ENCODE data around the gene FARS2.

The FARS2 gene

DNA sequence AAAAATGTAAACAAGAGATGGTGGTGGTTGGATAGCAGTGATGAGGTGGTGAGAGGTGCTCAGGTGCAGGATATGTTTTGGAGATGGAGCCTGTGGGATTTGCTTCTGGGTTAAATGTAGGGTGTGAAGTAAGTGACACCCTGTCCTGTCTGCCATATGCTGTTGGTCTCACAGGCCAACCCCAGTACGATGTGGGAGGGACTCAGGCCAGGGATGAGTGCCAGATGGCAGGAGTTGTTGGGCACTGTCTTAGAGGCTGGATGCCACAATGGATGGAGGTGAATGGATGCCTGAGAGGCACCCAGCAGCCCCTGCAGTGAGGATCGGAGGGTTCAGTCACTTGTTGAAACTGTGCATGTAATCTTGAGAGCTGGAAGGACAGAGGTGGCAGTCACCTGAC, 486.1 kb downstream of the FARS2 start:
- DNase-seq = no peak

DNA sequence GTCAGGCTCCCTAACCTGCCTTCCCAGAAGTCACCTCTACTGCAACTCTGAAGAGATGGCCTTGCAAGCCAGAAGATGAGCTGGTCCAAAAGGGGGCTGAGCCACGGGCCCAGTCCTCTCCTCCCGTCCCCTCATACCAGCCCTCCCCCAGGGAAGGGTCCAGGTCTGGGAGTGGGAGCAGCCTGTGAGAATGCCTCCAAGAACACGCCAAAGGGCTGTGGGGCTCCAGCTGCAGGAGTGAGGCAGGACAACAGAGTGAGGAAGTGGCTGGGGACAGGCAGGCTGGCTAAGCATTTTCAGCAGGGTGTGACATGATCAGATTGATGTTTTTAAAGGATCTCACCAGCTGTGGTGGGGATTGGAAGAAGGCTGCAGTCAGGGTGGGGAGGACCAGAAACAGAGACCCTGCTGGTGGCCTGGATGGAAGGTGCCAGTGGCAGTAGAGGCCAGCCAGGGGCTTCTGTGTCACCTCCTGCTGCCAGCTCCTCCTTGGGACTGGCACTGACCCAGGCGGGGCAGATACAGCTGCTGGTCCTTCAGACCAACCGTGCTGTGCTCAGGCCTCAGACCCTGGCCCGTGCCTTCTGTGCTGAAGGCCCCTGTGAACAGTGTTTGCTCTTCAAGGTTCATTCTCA, 487.8 kb downstream of the FARS2 start:
- no peak for DNase-seq

DNA sequence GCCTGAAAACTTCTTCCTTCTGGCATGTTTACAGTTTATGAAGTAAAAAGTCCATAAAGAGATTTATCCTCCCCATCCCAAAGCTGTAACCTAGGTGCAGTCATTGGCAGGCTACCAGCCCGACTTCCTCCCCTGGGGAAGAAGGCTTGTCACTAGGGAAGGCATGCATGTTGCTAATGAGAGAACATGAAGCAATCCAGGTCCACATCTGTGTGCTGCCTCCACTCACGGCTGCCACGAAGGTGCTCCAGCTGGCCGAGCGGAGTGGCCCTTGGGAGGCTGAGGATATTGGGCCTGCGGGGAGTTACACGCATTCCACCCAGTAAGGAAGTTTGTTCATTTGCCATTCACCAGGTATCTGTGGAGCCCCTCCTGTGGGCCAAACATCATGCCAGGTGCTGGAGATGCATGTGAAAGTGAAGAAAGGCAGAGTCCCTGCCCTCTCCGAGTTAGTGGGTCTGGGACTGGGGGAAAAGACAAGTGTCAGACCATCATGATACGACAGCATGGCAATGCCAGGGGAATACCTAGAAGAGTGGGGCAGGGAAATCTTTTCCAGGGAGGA, 488.4 kb downstream of the FARS2 start:
- DNase-seq = no peak

- DNase-seq = no peak
These were observed 490.4 kb downstream of the FARS2 start for GRCh38 chr6:5751525-5752390.

DNA sequence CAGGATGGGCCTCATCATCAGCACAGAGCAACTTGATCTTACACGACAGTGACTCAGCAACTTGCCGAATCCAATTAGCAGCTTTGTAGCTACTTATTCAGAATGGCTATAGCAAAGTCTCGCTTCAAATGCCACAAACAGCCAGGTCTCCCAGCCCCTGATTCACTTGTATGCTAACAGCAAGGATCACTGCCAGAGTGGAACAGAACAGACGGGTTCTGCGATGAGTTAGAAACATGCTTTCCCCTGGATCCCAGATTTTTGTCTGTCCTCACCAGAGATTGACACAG, 491.0 kb downstream of the FARS2 start:
- no peak for DNase-seq

- DNase-seq = no peak
These were observed 491.9 kb downstream of the FARS2 start for GRCh38 chr6:5753209-5753608.

DNA sequence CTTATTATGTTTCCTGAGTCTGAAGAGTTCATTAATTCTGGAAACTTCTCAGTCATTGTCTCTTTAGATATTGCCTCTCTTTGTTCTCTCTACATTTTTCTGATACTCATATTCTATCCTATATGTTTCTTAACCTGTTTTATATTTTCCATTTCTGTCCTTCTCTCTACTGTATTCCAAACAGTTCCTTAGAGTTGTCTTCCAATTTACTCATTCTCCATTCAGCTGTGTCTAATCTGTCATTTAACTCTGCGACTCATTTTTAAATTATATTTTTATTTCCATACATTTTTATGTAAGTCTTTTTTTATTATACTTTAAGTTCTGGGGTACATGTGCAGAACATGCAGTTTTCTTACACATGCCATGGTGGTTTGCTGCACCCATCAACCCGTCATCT, 493.6 kb downstream of the FARS2 start:
- no peak for DNase-seq

DNA sequence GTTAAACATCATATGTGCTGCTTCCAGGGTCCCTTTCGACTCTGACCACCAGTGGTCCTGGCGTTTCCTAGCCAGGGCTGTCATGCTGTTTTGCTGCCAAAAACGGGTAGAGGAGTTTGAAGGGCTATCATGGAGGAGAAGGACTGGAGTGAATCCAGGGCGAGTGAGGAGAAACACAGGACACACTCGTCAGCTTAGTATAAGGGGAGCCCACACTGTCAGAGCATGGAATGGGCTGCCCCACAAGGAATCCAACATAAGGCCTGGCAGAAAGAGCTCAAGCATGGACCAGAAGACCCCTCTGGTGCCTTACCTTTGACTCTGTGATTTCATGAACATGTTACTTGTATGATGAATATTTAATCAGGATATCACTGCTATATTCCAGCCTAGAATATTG, 498.3 kb downstream of the FARS2 start:
- no peak for DNase-seq

DNA sequence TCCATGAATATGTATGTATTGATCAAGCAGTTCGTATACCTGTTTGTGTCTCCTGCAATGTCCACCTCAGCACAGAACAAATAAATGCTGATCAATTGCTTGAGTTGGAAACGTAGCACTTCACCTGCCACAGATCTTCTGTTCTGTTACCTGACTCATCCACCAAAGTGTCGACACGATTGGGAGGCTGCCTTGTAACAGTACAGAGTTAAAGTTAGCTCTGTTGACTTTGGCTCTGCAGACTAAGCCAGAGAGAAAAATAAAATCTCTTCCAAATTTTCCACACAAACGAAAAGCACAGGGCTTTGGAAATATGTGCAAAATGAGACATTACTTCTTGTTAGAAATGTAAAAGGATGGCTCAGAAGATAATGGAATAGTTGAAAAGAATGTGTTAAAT, 500.1 kb downstream of the FARS2 start:
- DNase-seq = no peak

DNA sequence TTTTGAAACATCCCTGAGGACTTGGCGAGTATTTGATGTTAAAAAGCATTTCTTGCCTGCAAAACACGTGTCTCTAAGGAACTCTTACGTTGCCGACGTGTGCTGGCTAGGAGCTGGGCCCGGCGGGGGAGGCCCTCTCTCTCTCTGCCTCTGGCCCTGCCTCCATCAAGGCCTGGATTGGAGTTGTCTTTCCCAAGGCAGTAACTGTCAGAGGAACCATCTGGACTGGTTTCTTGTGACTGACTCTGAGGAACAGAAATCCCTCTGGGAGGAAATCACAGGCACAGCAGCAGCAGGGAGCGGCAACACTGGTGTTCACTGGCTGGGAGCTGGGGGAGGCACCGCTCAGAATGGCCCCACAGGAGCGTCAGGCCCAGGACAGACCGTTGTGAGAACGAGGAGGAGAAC, 501.3 kb downstream of the FARS2 start:
- no peak for DNase-seq

DNA sequence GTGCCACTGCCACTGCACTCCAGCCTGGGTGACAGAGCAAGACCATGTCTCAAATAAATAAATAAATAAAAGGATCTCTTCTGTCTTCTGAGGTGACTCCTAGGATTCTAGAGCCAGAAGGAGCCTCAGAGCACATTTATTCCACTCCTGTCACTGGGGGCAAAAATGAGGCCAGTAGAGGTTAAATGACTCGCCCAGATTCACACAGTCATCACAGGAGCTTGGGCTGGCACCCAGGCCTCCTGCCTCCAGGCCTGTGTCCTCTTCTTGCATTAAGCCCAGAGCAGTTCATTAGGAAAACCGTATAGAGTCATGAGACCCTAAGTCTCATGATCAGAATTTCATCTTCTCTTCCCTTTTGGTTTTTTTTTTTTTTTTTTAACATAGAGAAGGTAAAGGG, 502.1 kb downstream of the FARS2 start:
- DNase-seq = no peak

DNA sequence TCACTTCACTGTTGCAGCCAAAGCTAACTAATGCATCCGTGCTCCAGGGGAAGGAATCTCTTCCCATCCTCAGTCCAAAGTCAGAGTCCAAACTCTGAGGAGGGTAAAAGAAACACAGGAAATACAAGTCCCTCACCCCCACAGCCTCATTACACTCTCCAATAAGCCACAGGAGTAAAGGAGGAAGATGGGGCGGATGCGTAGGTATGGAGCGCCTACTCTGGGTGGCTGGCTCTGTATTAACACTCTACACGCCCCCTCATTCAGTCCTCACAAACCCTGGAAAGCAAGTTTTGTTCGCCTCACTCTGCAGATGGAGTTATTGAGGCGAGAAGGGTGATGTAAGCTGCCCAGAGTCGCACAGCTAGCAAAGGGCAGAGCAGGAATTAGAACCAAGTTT, 502.6 kb downstream of the FARS2 start:
- no peak for DNase-seq

GRCh38 chr6:5764401-5764955, 503.2 kb downstream of the FARS2 start:
- no peak for DNase-seq

GRCh38 chr6:5765141-5765760, 503.9 kb downstream of the FARS2 start:
- DNase-seq = no peak

GRCh38 chr6:5766260-5766659, 504.9 kb downstream of the FARS2 start:
- DNase-seq = no peak

DNA sequence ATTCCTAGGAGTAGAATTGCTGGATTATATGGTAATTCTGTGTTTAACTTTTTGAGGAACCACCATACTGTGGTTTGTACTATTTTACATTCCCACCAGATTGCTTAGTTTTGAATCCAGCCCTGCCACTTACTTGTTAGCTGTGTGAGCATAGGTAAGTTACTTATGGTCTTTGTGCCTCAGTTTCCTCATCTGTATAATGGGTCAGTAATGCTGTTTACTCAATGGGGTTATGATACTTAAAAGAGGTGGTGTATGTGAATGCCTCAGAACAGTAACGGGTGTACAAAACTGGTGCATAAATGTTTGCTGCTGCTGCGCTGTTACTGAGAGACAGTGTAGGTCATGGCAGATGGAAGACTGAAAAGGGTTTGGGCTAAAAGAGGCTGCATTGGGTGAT, 506.2 kb downstream of the FARS2 start:
- no peak for DNase-seq

- DNase-seq = no peak
These were observed 509.9 kb downstream of the FARS2 start for GRCh38 chr6:5771211-5771610.

GRCh38 chr6:5771759-5772390, 510.6 kb downstream of the FARS2 start:
- DNase-seq = no peak

DNA sequence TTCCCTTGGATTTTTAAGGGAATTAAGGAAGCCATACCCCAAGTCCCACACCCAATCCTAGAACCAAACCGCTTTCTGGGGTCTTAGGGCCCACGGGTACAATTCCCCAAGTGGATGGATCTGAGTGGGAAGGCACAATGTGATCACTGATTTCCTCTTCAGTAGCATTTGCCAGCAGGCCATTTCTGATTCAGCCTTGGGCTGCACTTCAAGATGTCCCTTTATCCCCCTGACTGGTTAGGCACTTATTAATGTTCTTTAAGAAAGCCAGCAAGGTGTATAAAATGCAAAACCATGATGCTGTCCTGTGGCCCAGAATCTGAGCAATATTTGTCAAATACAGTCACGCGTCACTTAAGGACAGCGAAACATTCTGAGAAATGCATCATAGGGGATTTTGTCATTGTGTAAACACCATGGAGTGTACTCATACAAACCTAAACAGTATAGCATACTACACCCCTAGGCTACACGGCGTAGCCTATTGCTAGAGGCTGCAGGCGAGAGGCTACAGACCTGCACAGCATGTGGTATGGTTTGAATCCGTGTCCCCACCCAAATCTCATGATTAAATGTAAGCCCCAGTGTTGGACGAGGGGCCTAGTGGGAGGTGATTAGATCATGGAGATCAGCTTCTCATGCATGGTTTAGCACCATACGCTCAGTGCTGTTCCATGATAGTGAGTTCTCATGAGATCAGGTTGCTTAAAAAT, 511.3 kb downstream of the FARS2 start:
- no peak for DNase-seq

GRCh38 chr6:5776104-5776503, 514.8 kb downstream of the FARS2 start:
- DNase-seq = no peak

DNA sequence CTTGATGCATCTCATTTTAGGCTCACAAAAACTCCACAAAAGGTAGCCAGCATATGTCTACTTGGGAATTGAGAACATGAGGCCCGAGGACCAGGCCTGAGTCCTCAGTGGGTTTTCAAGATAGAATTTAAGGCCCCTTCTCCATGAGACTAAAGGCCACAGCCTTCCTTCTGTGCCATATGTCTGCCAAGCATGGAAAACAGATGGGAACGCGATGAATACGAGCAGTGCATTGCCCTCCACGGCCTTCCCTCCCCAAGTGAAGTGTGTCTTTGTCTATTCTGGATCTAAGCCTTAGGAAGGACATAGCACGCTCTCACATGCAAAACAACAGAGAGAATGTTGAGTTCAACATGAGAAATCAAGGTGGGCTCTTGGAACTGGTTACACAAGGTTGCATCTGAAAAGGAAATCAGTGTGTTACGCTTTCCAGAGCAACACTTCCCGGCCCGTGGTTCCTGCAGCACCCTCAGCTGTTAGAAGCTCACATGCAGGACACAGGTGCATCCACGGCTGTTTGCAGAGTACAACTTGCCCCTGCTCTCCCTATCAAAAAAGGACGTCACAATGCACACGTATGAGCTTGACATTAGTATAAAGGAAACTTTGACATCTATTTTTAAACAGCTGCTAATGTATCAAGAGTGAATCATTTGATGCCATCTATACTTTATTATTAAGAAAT, 515.5 kb downstream of the FARS2 start:
- DNase-seq = no peak

GRCh38 chr6:5778317-5778857, 517.1 kb downstream of the FARS2 start:
- no peak for DNase-seq
